Left colon (tissue), 2 donors: ENCODE results near the gene BCL6B. TPM values are rescaled to one million over a fixed set of nuclear protein-coding genes. Genes with fewer than 3 reads are reported as not detected.
"Not testable (repeated sequence)": the region's sequence is repeated elsewhere in the genome, so short reads cannot be mapped to it uniquely, and the experiment has no call there.

Experiments
- ATAC-seq: fragments of 200-7000 bp; cut with Tn5 transposase; one replicate; pipeline ENCODE4 v1.9.1; 2020; ENCODE audit warnings: mild to moderate bottlenecking, moderate library complexity
- DNase-seq, 2 donors: peaks; one replicate each; pipeline ENCODE4 v3.0.0-alpha.2; 2020
- intact Hi-C, 2 donors: fragments of 100-400 bp; cut with DNase I in 1 of 2; cut with micrococcal nuclease in 1 of 2; formaldehyde crosslinking; loops; one replicate each; pipeline versions ENCODE4 v1.11.2 to v1.14.0; 2022; cut with DNase I, micrococcal nuclease
- long read RNA-seq: library from polyadenylated mRNA; unstranded; transcript quantifications from one replicate; pipeline ENCODE4 v2.0.0, GENCODE V29; 2021
- total RNA-seq, 2 donors: library from RNA; stranded (reverse); fragmentation: NEBNext Ultra II Directional; extraction: Animal tissue kit (Norgen Biotek cat#: 25700); gene quantifications; one replicate each; pipeline ENCODE4 v1.2.1, GENCODE V29; 2021
- donor health status: DM: no; HTN: no; CAD: no.
- donor health status: DM: yes; HTN: yes; CAD: no.

BCL6B gene, protein sequence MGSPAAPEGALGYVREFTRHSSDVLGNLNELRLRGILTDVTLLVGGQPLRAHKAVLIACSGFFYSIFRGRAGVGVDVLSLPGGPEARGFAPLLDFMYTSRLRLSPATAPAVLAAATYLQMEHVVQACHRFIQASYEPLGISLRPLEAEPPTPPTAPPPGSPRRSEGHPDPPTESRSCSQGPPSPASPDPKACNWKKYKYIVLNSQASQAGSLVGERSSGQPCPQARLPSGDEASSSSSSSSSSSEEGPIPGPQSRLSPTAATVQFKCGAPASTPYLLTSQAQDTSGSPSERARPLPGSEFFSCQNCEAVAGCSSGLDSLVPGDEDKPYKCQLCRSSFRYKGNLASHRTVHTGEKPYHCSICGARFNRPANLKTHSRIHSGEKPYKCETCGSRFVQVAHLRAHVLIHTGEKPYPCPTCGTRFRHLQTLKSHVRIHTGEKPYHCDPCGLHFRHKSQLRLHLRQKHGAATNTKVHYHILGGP
- total RNA-seq, result 1 to 10 TPM; 2.0 to 2.6 TPM
- long read RNA-seq, partial matches to known transcripts, result 1 of 2 reads
- long read RNA-seq, other reads (novel, unspliced or antisense), result 1 of 2 reads

DNA sequence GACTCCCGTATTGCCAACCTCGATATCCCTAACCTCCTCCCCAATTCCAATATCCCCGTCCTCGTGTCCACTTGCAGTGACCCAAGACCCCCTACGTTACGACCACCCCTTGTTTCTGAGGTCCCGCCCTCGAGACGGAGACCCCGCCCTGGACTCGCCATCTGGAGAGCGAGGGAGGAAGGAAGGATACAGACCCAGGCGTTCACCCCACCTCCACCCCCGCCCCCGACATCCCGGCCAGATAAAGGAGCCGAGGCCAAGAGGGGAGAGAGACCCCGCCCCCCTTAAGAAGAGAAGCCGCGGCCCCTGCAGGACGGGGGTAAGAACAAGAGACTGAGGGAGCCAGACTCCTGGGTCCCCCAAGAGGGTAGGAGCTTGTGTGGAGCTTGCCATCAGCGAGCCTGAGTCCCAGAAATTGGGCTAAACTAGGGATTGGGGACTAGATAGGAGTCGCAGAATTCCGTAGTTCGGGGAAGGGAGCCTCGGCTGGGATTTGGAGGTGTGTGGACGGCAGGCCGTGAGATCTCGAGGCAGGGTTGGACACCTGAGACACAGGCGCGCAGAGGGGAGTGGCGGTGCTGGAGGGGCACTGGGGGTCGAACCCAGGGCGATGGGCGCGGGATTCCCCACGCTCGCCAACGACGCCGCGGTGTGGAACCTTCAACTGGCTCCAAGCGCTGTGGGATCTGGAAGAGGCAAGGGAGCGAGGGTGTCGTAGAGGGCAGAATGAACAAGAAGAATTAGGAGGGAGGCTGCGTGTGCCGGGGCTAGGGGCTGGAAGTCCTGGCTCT, at the start of gene BCL6B:
Gene BCL6B, plus strand, starts transcription at position 270 of the 791 bp plus-strand sequence. CDS start 622 bp downstream, outside the sequence.
- ATAC-seq (peak; percentile 2), DNase-seq (no peak)
- intact Hi-C loops, result no loop called here

DNA sequence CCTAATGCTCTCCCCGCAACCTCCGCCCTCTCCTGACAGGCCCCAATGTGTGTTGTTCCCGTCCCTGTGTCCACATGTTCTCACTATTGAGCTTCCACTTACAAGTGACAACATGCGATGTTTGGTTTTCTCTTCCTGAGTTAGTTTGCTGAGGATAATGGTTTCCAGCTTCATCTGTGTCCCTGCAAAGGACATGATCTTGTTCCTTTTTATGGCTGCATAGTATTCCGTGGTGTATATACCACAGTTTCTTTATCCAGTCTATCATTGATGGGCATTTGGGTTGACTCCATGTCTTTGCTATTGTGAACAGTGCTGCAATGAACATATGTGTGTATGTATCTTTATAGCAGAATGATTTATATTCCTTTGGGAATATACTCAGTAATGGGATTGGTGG, 43.4 kb upstream of the BCL6B start:
- ATAC-seq, DNase-seq, intact Hi-C loops: not testable (repeated sequence)

DNA sequence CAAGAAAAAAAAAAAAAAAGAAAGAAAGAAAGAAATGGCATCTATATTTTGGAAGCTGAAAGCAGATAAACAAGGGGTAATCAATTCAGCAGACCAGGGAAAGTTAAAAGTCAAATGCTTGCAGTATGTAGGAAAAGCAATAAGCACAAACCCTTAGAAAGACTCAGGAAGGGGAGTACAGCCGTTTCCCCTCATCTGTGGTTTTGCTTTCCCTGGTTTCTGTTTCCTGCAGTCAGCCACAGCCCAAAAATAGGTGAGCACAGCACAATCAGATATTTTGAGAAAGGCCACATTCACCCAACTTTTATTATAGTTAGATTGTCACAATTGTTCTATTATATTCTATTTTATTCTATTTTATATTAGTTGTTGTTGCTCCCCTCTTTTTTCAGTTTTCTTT, 41.4 kb upstream of the BCL6B start:
- ATAC-seq, result no peak
- intact Hi-C loops, result no loop called here
- DNase-seq, result no peak

DNA sequence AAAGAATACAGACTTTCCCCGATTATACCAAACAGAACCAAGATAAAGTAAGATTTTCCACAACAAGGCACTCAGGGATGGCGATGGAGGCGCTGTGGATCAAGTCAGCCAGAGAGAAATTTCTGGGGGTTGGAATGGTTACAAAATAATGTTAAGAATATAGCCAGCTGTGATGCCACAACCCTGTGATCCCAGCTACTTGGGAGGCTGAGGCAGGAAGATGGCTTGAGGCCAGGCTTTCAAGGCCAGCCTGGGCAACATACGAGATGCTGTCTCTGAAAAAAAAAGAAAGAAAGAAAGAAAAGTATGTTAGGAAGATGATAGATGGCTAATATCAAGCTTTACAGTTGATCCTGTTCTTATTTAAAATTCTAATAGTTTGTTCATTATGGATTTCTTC, 37.6 kb upstream of the BCL6B start:
- ATAC-seq (no peak), DNase-seq (no peak)
- intact Hi-C loops, result no loop called here

DNA sequence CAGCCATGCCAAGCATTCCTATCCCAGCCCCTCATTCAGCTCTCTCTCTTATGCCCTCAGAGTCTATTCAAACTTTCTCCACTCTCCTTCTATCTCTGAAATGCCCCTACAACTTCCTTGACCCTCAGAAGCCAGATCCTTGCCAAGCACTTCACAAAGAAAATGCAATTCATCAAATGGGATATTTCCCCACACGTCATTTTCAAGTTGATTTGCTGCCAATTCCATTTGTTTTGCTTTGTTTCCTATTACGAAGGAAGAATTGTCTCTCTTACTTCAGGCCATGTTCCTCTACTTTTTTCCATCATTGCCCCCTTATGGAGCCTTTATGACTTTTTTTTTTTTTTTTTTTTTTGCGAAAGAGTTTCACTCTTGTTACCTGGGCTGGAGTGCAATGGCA, 36.2 kb upstream of the BCL6B start:
- intact Hi-C loops, result no loop called here
- DNase-seq (no peak), ATAC-seq (no peak)

DNA sequence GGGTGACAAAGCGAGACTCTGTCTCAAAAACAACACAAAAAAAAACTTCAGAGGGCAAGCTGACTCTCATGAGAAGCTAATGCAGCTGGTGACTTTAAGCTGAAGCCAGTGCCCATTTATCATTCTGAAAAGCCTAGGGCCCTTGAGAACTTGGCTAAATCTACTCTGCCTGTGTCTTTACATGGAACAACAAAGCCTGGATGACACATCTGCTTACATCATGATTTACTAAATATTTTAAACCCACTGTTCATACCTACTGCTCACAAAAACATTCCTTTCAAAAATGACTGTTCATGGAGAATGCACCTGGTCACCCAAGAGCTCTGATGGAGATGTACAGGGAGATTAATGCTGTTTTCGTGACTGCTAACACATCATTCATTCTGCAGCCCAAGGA, 33.1 kb upstream of the BCL6B start:
- ATAC-seq (no peak), DNase-seq (no peak)
- intact Hi-C loops, result loop anchor here in 1 of 2 donors (10.0 kb wide), 1 partner anchor 75 kb away; no protein-coding TSS in a partner anchor

DNA sequence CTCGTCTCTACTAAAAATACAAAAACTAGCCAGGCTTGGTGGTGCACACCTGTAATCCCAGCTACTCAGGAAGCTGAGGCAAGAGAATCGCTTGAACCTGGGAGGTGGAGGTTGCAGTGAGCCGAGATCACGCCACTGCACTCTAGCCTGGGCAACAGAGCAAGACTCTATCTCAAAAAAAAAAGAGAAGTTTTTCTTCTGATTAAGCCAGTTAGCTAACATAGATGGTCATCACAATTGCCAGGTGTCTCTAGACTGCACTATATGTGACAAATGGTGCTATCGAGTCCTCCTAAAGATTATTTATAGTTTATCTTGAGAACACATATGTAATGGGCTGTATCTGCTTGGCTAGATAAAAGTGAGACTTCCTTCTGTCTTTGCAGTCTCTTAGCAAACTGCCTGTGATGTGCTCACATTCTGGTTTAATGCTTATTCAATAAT, 29.2 kb upstream of the BCL6B start:
- DNase-seq, ATAC-seq: not testable (repeated sequence)
- intact Hi-C loops, result loop anchor here in 1 of 2 donors (10.0 kb wide), 1 partner anchor 79 kb away; no protein-coding TSS in a partner anchor

DNA sequence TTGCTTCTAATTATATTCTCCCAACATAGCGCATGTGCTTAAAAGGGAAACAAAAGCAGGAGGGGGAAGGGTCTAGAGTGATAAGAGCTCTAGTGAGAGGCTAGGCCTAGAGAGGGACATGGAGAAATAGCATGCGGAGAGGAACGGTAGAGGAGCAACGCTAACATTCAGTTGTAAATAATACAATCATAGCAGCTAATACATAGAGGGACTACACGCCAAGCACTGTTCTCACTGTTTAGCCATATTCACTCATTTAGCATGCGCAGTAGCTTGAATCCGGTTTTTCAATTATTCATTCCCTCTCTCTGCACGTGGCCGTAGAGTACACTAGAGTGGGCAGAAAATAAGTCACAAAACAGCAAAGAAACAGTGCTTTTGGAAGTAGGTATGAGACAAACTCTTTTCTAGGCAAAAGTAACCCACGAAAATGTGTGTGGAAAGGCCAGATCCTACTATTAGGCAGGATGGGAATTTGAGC, 28.7 kb upstream of the BCL6B start:
- intact Hi-C loops, result loop anchor here in 1 of 2 donors (10.0 kb wide), 1 partner anchor 79 kb away; no protein-coding TSS in a partner anchor
- DNase-seq, result no peak
- no peak for ATAC-seq

DNA sequence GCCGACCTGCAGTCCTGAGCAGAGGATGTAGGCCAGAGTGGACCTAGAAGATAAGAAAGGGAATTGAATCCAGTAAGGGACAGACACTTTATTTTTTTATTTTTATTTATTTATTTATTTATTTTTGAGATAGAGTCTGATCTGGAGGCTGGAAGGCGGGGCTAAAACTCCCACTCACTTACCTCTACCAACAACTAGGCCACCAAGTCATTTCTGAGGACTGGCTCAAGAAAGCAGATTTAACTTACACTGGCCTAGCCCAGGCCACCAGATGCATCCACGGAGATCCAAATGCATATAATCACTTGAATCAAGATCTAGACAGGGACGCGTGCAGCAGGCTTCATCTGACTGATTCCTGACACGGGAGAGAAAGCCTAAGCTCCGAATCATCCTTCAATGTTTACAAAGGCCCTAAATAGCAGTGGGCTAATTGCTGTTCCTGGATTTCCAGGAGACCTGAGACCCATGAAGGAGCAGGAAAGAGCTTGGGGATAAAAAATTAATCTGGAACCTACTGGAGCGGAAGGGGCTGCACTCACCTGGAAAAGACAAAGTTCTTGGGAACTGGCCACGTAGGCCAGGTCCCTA, 28.1 kb upstream of the BCL6B start:
- no peak for ATAC-seq
- intact Hi-C loops, result loop anchor here in 1 of 2 donors (10.0 kb wide), 1 partner anchor 80 kb away; no protein-coding TSS in a partner anchor
- no peak for DNase-seq

DNA sequence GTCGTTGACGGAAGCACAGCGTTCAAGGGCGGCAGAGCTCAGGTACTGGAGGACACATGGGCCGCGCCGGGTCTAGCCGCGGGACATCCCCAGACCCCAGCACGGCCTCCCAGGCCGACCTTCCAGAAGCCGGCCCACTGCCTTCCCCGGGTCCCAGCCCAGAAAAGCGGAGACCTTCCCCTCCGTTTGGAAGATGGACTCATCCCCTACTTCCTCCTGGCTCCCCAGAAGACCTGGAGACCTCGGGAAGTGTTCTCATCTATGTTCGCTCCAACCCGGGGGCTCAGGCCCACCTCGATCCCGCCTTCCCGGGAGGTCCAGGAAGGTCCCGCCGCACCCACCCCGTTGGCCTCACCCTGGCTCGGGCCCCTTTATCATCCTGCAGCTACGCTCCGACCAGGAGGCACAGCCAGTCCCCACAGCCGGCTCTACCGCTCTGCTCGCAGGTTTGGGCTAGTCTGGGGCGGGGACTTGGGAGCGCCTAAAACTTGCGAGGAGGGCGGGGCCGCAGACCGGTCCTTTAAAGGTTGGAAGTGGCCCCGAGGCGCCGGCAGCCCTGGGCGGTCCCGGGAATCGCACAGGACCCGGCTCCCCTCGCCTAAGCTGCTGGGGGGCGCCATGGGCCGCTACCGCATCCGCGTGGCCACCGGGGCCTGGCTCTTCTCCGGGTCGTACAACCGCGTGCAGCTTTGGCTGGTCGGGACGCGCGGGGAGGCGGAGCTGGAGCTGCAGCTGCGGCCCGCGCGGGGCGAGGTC, 27.2 kb upstream of the BCL6B start, which contains the start of gene ALOX12:
Gene ALOX12, plus strand, starts transcription at position 550 of the 756 bp plus-strand sequence. Its CDS starts 69 bp downstream, at position 619.
- intact Hi-C loops, result loop anchor here in 1 of 2 donors (10.0 kb wide), 1 partner anchor 81 kb away; no protein-coding TSS in a partner anchor
- peak; percentile 68 for ATAC-seq
- DNase-seq, result no peak

DNA sequence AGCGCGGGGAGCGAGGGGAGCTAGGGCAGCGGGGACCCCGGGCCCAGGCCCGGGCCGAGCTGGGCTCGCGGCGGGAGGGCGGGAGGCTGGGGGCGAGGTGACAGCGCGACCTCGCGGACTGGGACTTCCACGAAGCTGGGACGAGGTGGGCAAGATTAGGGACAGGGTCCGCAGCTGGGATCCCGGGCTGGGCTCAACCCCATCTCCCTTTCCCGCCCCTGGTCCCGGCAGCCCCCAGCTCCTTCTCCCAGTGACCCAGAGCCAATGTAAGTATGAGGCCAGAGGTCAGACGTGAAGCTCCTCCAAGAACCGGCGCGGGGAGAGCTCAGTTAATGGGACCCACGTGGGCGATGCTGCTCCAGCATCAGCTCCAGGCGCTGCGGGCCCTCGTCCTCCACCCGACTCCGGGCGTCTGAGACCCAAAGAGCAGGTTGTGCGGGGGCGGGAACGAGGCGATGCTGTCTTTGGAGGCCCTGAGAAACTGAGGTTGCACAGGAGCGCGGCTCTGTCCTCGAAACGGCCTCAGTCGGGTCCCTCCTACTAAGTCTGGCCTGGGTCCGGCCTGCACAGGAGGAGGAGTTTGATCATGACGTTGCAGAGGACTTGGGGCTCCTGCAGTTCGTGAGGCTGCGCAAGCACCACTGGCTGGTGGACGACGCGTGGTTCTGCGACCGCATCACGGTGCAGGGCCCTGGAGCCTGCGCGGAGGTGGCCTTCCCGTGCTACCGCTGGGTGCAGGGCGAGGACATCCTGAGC, 26.4 kb upstream of the BCL6B start:
- DNase-seq, result no peak
- intact Hi-C loops, result loop anchor here in 1 of 2 donors (10.0 kb wide), 1 partner anchor 82 kb away; no protein-coding TSS in a partner anchor
- no peak for ATAC-seq

DNA sequence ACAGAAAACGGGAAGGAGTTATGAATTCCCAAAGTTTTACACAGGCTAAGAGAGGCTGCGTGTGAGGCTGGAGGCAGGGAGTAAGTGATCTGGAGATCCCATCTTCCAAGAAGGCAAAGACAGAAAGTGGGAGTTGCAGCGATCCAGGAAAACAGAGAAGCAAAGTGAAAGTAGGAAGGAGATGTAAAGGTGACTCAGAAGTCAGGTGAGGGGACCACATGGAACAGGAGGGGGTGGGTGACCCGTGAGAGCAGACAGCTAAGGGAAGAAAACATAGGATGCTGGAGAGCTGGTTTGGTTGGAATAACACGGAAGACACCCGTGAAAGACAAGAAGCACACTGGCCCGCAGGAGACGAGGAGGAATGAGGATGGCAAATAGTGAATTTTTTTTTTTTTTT, 25.7 kb upstream of the BCL6B start:
- DNase-seq (no peak), ATAC-seq (no peak)
- intact Hi-C loops, result loop anchor here in 1 of 2 donors (10.0 kb wide), 1 partner anchor 82 kb away; no protein-coding TSS in a partner anchor

DNA sequence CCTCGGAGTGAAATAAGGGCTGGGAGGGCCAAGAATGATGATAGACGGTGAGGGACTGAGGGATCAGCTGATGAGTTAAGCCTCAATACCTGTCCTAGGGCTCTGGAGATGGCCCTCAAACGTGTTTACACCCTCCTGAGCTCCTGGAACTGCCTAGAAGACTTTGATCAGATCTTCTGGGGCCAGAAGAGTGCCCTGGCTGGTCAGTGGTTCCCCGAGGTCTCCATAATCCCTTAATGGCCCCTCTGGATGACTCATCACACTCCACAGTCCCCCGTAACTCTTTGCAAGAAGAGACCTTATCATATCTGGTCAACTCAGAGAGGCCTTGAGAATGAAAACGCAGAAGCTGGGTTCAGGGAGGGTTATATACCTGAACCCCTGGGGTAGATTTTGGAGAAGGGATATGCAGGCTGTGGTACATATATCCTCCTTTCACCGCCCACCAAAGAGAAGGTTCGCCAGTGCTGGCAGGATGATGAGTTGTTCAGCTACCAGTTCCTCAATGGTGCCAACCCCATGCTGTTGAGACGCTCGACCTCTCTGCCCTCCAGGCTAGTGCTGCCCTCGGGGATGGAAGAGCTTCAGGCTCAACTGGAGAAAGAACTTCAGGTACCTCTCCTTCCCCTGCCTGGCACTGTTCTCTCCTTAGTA, 23.9 kb upstream of the BCL6B start:
- intact Hi-C loops, result loop anchor here in 1 of 2 donors (10.0 kb wide), 1 partner anchor 84 kb away; no protein-coding TSS in a partner anchor
- no peak for ATAC-seq

DNA sequence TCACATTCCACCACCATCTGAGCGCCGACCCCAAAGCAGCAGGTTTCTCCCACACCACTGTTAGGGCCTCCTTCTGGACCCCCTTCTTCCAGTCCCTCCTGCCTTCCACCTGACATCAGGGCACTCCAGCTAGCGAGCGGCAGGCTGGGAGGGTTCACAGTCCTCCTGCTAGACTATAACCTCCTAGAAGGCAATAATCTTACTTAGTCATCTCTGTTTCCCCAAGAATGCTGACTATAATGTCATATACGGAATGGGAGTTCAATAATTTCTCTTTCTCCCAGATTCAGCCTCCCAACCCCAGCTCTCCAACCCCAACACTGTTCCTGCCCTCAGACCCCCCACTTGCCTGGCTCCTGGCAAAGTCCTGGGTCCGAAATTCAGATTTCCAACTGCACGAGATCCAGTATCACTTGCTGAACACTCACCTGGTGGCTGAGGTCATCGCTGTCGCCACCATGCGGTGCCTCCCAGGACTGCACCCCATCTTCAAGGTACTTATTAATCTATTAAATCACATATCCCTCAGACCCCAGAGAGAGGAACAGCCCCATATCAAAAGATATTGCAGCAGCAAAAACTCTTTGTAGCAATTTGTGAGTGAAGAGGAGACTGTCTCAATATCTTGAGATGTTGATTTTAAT, 21.4 kb upstream of the BCL6B start:
- ATAC-seq (peak; percentile 41), DNase-seq (peak in 1 of 2 donors; percentile 15)
- intact Hi-C loops, result loop anchor here in 1 of 2 donors (5.0 kb wide), 1 partner anchor 89 kb away; no protein-coding TSS in a partner anchor

More for the DNA sequence above, 23.9 kb upstream of the BCL6B start:
- no peak for DNase-seq

DNA sequence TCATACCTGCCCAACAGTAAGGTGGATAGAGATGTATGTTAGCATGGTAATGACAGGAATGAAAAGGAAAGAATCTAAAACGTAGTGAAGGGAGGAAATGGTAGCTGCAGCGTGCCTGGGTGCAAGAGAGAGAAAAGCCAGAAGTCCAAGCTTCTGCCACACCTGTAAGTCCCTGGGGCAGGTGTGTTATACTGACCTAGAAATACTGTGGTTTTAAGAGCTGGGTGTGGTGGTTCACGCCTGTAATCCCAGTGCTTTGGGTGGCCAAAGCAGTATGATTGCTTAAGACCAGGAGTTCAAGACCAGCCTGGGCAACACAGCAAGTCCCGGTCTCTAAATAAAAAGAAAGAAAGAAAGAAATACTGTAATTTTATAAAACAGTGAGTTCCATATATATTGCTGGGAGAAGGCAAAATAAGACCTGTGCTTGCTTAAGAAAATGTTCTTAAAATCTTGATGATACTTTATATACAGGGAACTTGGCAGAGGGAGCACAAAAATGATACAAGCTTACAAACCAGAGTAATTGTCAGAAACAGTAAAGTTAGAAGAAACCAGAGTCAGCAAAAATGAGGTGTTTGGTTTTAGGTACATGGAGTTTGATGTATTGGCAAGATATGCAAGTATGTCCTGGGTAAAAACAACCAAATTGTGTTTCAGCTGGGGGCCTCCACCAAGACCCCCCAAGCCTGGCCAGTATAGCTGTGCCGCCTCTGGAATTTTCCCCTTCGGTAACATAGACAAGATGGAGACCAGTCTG, 20.4 kb upstream of the BCL6B start:
- intact Hi-C loops, result loop anchor here in 1 of 2 donors (5.0 kb wide), 1 partner anchor 90 kb away; no protein-coding TSS in a partner anchor
- ATAC-seq (peak; percentile 74), DNase-seq (no peak)
